HEK293T (cell line): Measurements from ENCODE around the gene INSM2.

Experiments
- CTCF ChIA-PET: fragments of 350-600 bp; formaldehyde crosslinking; extraction: SDS; loops from one replicate; lab custom pipeline; 2021; ENCODE audit warnings: antibody characterized with exemption, inconsistent platforms; lab: Yijun Ruan, JAX
- POLR2A ChIA-PET: fragments of 350-600 bp; formaldehyde crosslinking; extraction: SDS; loops from one replicate; lab custom pipeline; 2020; ENCODE audit warnings: antibody characterized with exemption, inconsistent platforms; lab: Yijun Ruan, JAX
- DNase-seq: peaks from one replicate; pipeline ENCODE4 v3.0.0; 2012; ENCODE audit warnings: mixed read lengths; ENCODE audit errors: extremely low spot score
- ARNT ChIP-seq: fragments of 450-650 bp; IDR thresholded peaks from 2 replicates; pipeline ENCODE4 v1.6.1; 2017; ENCODE audit warnings: mild to moderate bottlenecking
- BHLHE40 ChIP-seq: fragments of 450-650 bp; IDR thresholded peaks from 2 replicates; pipeline ENCODE4 v1.6.1; 2016; ENCODE audit warnings: mild to moderate bottlenecking, moderate library complexity, borderline replicate concordance
- CTBP1 ChIP-seq: fragments of 450-650 bp; IDR thresholded peaks from 2 replicates; pipeline ENCODE4 v1.6.1; 2016; ENCODE audit warnings: borderline replicate concordance
- ELF4 ChIP-seq: fragments of 450-650 bp; IDR thresholded peaks from 2 replicates; pipeline ENCODE4 v1.6.1; 2017; ENCODE audit warnings: antibody characterized with exemption
- FOXA1 ChIP-seq: fragments of 450-650 bp; IDR thresholded peaks from 2 replicates; pipeline ENCODE4 v1.6.1; 2016; ENCODE audit warnings: mild to moderate bottlenecking
- FOXK2 ChIP-seq: fragments of 450-650 bp; IDR thresholded peaks from 2 replicates; pipeline ENCODE4 v1.6.1; 2016; ENCODE audit warnings: mild to moderate bottlenecking
- FOXM1 ChIP-seq: fragments of 450-650 bp; IDR thresholded peaks from 2 replicates; pipeline ENCODE4 v1.6.1; 2017; ENCODE audit warnings: mild to moderate bottlenecking, borderline replicate concordance
- HDGF ChIP-seq: fragments of 450-650 bp; IDR thresholded peaks from 2 replicates; pipeline ENCODE4 v1.6.1; 2017; ENCODE audit warnings: antibody characterized with exemption, borderline replicate concordance
- L3MBTL2 ChIP-seq: fragments of 450-650 bp; conservative IDR thresholded peaks from 2 replicates; pipeline ENCODE4 v1.6.1; 2016; ENCODE audit warnings: mild to moderate bottlenecking
- LEF1 ChIP-seq: fragments of 450-650 bp; IDR thresholded peaks from 2 replicates; pipeline ENCODE4 v1.6.1; 2017; ENCODE audit warnings: mild to moderate bottlenecking, borderline replicate concordance
- NFRKB ChIP-seq: fragments of 450-650 bp; IDR thresholded peaks from 2 replicates; pipeline ENCODE4 v1.6.1; 2016; ENCODE audit warnings: mild to moderate bottlenecking, moderate library complexity
- SP1 ChIP-seq: fragments of 450-650 bp; IDR thresholded peaks from 2 replicates; pipeline ENCODE4 v1.6.1; 2017
- SUZ12 ChIP-seq: fragments of 450-650 bp; IDR thresholded peaks from 2 replicates; pipeline ENCODE4 v1.6.1; 2016; ENCODE audit warnings: mild to moderate bottlenecking
- TARDBP ChIP-seq: fragments of 450-650 bp; IDR thresholded peaks from 2 replicates; pipeline ENCODE4 v1.6.1; 2016
- ZNF384 ChIP-seq: fragments of 450-650 bp; IDR thresholded peaks from 2 replicates; pipeline ENCODE4 v1.6.1; 2016
- TF ChIP-seq, protein P1 (sequence below): fragments of 450-650 bp; IDR thresholded peaks from 2 replicates; pipeline ENCODE4 v1.6.1; 2016

The INSM2 gene

DNA sequence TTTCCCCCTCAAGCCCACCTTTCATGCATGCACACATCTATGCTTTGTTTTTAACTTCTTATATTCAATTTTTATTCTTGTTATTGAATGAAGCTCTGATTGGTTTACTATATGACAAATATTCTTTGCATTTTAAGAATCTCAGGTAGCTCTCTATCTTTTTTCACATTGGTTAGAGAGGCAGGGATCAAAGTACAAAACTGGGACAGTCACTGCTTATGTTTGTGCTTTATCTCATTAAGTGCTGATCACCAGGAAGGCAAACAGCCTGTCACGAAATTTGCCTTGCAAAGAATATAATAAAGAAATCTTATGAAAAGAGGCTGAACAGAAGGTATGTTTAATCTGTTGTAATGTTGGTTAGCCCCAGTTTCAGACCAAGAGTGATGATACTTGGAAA, 29.7 kb upstream of the INSM2 start:
- ChIA-PET CTCF (no interaction called here), POLR2A (no interaction called here)
- no peak for TF ChIP-seq NFRKB
- no peak for TF ChIP-seq FOXA1
- no peak for TF ChIP-seq LEF1
- TF ChIP-seq ZNF384 = no peak
- TF ChIP-seq FOXK2 = no peak
- TF ChIP-seq HDGF = no peak
- no peak for TF ChIP-seq TARDBP
- TF ChIP-seq SUZ12 = no peak
- TF ChIP-seq FOXM1 = no peak
- TF ChIP-seq ELF4 = no peak
- no peak for DNase-seq

DNA sequence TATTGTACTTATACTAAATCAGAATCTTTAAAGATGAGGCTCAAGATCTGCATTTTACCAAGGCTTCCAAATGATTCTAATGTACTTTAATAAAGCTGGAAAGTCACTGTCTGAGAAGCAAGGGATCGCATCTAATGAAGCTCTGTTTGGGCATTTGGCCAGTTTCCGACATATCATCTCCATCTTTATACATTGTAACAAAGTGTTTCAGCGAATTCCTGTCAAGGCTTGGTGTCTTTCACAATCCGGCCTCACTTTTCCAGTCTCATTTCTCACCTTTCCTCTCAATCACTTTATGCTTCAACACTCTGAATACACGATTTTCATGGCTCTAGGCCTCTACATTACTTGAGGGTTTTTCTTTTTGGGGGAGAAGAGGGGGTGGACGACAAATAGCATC, 27.5 kb upstream of the INSM2 start:
- no peak for DNase-seq
- TF ChIP-seq ELF4 (no peak), TARDBP (no peak), ZNF384 (no peak), LEF1 (no peak), SUZ12 (no peak), L3MBTL2 (no peak)
- TF ChIP-seq, protein P1, sequence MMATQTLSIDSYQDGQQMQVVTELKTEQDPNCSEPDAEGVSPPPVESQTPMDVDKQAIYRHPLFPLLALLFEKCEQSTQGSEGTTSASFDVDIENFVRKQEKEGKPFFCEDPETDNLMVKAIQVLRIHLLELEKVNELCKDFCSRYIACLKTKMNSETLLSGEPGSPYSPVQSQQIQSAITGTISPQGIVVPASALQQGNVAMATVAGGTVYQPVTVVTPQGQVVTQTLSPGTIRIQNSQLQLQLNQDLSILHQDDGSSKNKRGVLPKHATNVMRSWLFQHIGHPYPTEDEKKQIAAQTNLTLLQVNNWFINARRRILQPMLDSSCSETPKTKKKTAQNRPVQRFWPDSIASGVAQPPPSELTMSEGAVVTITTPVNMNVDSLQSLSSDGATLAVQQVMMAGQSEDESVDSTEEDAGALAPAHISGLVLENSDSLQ = no peak
- POLR2A ChIA-PET = interaction anchor here (1.1 kb wide), 1 partner anchor 320 kb away, joined by 4 read pairs; the partner anchor contains the start of gene BRMS1L
- CTCF ChIA-PET = no interaction called here

DNA sequence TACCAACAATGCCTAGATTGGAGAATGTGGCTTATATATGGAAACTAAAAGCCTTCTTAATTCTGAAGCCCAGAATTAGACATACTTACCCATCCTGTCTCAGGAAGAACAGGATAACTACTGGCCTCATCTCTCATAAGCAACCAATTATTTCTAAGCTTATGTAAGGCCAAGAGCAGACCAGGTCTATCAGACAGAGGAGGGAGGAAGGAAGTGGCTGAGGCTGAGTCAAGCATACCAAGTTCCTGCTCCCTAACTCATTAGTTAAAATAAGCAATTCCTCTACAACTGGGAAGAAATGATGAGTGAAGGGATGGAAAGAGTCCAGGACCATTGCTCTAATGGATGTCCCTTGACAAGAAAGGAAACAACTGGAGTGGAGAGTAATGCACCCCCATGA, 27.0 kb upstream of the INSM2 start:
- ChIA-PET POLR2A (no interaction called here), CTCF (interaction anchor here (1.0 kb wide), 1 partner anchor 11 kb away, joined by 3 read pairs; no protein-coding TSS in a partner anchor)
- TF ChIP-seq ELF4 (no peak), L3MBTL2 (no peak), LEF1 (no peak), FOXK2 (no peak), SUZ12 (no peak), BHLHE40 (no peak), NFRKB (no peak), HDGF (no peak), SP1 (no peak), ARNT (no peak), FOXM1 (no peak), ZNF384 (no peak), TARDBP (no peak), CTBP1 (no peak), FOXA1 (no peak)
- TF ChIP-seq, protein P1 = no peak
- DNase-seq = no peak

DNA sequence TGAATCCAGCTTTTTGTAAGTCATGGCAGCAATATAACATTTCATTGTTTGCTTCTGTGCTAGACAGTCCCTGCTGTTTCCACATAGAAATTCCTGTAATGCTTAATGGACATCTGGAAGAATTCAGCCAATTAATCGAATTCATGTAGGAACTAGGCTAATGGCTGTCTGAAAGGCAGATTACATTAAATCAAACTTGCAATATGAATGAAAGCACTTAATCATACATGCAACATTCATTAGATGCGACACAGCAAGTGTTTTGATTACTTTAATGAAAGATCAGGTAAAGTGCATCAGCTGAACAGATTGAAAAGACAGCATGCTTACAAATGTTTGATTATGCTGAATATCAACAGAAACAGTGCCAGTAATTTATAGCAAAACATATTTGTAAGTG, 24.1 kb upstream of the INSM2 start:
- CTCF ChIA-PET = no interaction called here
- TF ChIP-seq FOXK2 (no peak), FOXA1 (no peak), ARNT (no peak), TARDBP (no peak), SUZ12 (no peak), ELF4 (no peak), ZNF384 (no peak), SP1 (no peak), CTBP1 (no peak), FOXM1 (no peak), BHLHE40 (no peak), LEF1 (no peak), NFRKB (no peak)
- TF ChIP-seq, protein P1 = no peak
- DNase-seq = no peak
- POLR2A ChIA-PET = no interaction called here

DNA sequence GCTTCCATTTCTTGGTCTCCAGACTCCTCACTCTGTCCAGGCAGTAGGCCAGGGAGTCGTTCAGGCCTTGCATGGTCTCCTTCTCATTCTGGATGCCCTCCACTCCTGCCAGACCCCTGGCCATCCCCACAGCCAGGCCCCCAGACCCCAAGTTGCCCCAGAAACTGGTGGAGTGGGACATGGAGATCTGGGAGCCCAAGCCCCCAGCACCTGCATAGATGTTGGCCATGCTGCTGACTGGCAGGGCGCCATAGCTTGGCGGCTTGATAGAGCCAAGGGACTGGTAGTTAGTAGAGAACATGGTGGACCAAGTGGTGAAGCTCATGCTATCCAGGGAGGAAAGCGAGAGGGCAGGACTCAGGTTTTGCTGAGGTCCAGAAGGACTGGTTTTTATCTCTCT, 21.2 kb upstream of the INSM2 start:
- ChIA-PET CTCF (no interaction called here), POLR2A (no interaction called here)
- TF ChIP-seq ARNT (no peak), BHLHE40 (no peak), L3MBTL2 (no peak), TARDBP (no peak), ZNF384 (no peak), SUZ12 (no peak), HDGF (no peak), NFRKB (no peak), SP1 (no peak), LEF1 (no peak), FOXA1 (no peak), FOXM1 (no peak)
- TF ChIP-seq, protein P1 = no peak
- DNase-seq = no peak

DNA sequence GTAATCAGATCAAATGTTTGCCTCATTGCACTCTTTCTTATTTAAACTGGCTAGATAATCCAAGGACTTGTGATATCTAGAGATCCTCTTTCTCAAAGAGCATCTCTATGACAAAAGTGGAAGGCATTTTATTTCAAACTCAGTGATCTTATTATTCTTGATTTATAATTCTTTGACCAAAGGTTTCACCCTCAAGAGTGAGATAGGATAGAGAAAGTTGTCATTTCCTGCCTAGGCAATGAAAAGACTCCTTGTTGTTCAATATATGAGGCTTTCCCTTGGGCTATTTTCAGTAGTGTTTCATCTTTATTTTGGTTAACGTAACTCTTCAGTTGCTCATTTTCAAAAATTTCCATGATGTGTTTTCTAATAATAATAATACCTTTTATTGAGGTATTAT, 18.0 kb upstream of the INSM2 start:
- DNase-seq = no peak
- TF ChIP-seq ZNF384 (no peak), HDGF (no peak), SP1 (no peak), SUZ12 (no peak), FOXA1 (no peak), LEF1 (no peak), ELF4 (no peak), BHLHE40 (no peak), NFRKB (no peak), L3MBTL2 (no peak), CTBP1 (no peak), TARDBP (no peak)
- POLR2A ChIA-PET = no interaction called here
- CTCF ChIA-PET = no interaction called here
